Ovary (tissue), 9 donors: ENCODE results near the gene ANKRD29. TPM values are rescaled to one million over a fixed set of nuclear protein-coding genes. Genes with fewer than 3 reads are reported as not detected.
A peak's percentile ranks its signal among the peaks of the same experiment; 100 is the strongest.
"Not testable (repeated sequence)": the region's sequence is repeated elsewhere in the genome, so short reads cannot be mapped to it uniquely, and the experiment has no call there.

Experiments
- DNase-seq, 5 donors: peaks; one replicate each; pipeline ENCODE4 v3.0.0-alpha.2; 2019 to 2020
- H3K27ac ChIP-seq, 2 donors: fragments of 200-600 bp; one replicate each; pipeline versions ENCODE4 v1.5.1 to v1.8.0; 2019 to 2022
- H3K27me3 ChIP-seq: fragments of 200-600 bp; one replicate; pipeline ENCODE4 v1.8.0; 2022
- H3K36me3 ChIP-seq: fragments of 200-600 bp; sonication (generic); one replicate; pipeline ENCODE4 v1.5.1; 2019
- H3K4me1 ChIP-seq: one replicate; pipeline ENCODE4 v1.8.1; 2013; ENCODE audit warnings: mild to moderate bottlenecking, moderate library complexity; ENCODE audit not compliant: insufficient read depth
- H3K4me3 ChIP-seq: fragments of 200-600 bp; sonication (generic); one replicate; pipeline ENCODE4 v1.5.1; 2017
- H3K9me3 ChIP-seq, 2 donors: fragments of 200-600 bp in 1 of 2; sonication (generic) in 1 of 2; one replicate each; pipeline versions ENCODE4 v1.5.1 to v1.8.1; 2013 to 2019; ENCODE audit warnings: mild to moderate bottlenecking in 1 of 2, moderate library complexity in 1 of 2
- EP300 ChIP-seq: sonication (generic); formaldehyde crosslinking; IDR thresholded peaks from one replicate; pipeline ENCODE4 v1.6.1; 2017; ENCODE audit warnings: antibody characterized with exemption
- POLR2A ChIP-seq: fragments of 450-650 bp; IDR thresholded peaks from one replicate; pipeline ENCODE4 v1.6.1; 2017; ENCODE audit warnings: antibody characterized with exemption, mild to moderate bottlenecking, moderate library complexity
- WGBS, 3 donors: extraction: QIAGEN DNeasy Blood & Tissue Kit in 1 of 3; methylation state at CpG; one replicate each; pipeline versions ENCODE4 v1.1.5 to v1.1.7; 2013 to 2017; 5-methylcytosine and 5-hydroxymethylcytosine counted together
- intact Hi-C, 4 donors: fragments of 100-400 bp; cut with DNase I; formaldehyde crosslinking; loops; one replicate each; pipeline versions ENCODE4 v1.11.0 to v1.15.1; 2022 to 2023
- polyA plus RNA-seq, 2 donors: library from polyadenylated mRNA; stranded (reverse); fragments of 200-250 nt in 1 of 2; fragments of 350-450 nt in 1 of 2; fragmentation: Illumina TruSeq in 1 of 2; extraction: RNeasy Lipid Tissue Mini Kit (QIAGEN cat#74804) in 1 of 2; gene quantifications; one replicate each; pipeline ENCODE4 v1.2.3, GENCODE V29; 2013 to 2014
- total RNA-seq, 7 donors: library from RNA; depleted of rRNA in 2 of 7; stranded (reverse); fragments of >200 nt in 2 of 7; fragmentation: NEBNext Ultra II Directional in 3 of 7; extraction: Animal tissue kit (Norgen Biotek cat#: 25700) in 3 of 7; gene quantifications; one replicate each; pipeline versions ENCODE4 v1.1.0 to v1.2.4, GENCODE V29; 2016 to 2023
- TF ChIP-seq, protein P1 (sequence below), 3 donors: fragments of 450-650 bp in 2 of 3; fragments of 200-600 bp in 1 of 3; IDR thresholded peaks; one replicate each; pipeline versions ENCODE4 v1.5.1 to v1.8.0; 2016 to 2022; ENCODE audit warnings: antibody characterized with exemption in 3 of 3, mild to moderate bottlenecking in 1 of 3
- donor health status: DM: no; HTN: no; CAD: no; lungs with moderate emphysema.
- donor health status: DM: no; HTN: no; CAD: no.
- donor health status: Bipolar disorder and iron deficiency.
- donor health status: DM: yes; HTN: yes; CAD: no.
- donor health status: DM: no; HTN: no; CAD: no.
- donor health status: DM: yes; HTN: yes; CAD: no.

The ANKRD29 gene
- total and polyA plus RNA-seq, 9 donors = 14.6 to 25.7 (median 17.6) TPM

DNA sequence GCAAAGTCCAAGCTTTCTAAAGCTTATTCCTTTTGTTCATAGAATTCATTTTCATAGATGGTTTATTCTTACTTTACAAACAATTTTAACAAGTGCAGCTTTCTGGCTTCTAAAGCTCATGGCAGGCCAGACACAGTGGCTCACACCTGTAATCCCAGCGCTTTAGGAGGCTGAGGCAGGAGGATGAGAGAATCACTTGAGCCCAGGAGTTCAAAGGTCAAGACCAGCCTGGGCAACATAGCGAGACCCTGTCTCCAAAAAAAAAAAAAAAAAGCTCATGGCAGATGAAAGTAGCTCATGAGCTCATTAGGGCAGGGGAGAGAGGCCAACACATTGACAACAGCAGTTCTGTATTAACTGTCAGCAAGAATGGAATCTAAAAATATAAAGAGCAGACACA is 48.3 kb downstream of the ANKRD29 start:
- Histone ChIP-seq H3K27me3 (no peaks in the 10 kb centered on the region), H3K4me1 (peaks cover 11% of the 10 kb centered on the region), H3K36me3 (no peaks in the 10 kb centered on the region), H3K4me3 (no peak overlapping the region), H3K9me3 (no peaks in the 10 kb centered on the region), H3K27ac (peak overlapping the region in 1 of 2 donors; percentile 42)
- no peak for DNase-seq
- intact Hi-C loops = no loop called here
- WGBS, 3 donors = 60 to 70% (median 64%) methylated on average over 2 of the region's 2 CpGs
- no peak for TF ChIP-seq EP300
- no peak for TF ChIP-seq POLR2A
- TF ChIP-seq, protein P1, sequence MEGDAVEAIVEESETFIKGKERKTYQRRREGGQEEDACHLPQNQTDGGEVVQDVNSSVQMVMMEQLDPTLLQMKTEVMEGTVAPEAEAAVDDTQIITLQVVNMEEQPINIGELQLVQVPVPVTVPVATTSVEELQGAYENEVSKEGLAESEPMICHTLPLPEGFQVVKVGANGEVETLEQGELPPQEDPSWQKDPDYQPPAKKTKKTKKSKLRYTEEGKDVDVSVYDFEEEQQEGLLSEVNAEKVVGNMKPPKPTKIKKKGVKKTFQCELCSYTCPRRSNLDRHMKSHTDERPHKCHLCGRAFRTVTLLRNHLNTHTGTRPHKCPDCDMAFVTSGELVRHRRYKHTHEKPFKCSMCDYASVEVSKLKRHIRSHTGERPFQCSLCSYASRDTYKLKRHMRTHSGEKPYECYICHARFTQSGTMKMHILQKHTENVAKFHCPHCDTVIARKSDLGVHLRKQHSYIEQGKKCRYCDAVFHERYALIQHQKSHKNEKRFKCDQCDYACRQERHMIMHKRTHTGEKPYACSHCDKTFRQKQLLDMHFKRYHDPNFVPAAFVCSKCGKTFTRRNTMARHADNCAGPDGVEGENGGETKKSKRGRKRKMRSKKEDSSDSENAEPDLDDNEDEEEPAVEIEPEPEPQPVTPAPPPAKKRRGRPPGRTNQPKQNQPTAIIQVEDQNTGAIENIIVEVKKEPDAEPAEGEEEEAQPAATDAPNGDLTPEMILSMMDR (IDR thresholded peaks at IDR 0.05) = no peak

DNA sequence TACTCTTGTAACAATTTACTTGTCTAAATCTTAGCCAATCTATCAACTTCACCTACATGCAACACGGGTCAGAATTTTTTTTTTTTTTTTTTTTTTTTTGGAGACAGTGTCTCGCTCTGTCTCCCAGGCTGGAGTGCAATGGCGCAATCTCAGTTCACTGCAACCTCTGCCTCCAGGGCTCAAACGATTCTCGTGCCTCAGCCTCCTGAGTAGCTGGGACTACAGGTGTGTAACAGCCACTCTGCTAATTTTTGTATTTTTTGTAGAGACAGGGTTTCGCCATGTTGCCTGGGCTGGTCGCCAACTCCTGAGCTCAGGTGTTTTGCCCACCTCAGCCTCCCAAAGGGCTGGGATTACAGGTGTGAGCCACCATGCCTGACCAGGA is 49.6 kb downstream of the ANKRD29 start:
- H3K36me3 ChIP-seq, intact Hi-C loops, H3K27me3 ChIP-seq, H3K4me3 ChIP-seq, H3K9me3 ChIP-seq, H3K27ac ChIP-seq, DNase-seq, H3K4me1 ChIP-seq: not testable (repeated sequence)
- 87 to 92% (median 91%) methylated on average over 7 of the region's 7 CpGs for WGBS, 3 donors

DNA sequence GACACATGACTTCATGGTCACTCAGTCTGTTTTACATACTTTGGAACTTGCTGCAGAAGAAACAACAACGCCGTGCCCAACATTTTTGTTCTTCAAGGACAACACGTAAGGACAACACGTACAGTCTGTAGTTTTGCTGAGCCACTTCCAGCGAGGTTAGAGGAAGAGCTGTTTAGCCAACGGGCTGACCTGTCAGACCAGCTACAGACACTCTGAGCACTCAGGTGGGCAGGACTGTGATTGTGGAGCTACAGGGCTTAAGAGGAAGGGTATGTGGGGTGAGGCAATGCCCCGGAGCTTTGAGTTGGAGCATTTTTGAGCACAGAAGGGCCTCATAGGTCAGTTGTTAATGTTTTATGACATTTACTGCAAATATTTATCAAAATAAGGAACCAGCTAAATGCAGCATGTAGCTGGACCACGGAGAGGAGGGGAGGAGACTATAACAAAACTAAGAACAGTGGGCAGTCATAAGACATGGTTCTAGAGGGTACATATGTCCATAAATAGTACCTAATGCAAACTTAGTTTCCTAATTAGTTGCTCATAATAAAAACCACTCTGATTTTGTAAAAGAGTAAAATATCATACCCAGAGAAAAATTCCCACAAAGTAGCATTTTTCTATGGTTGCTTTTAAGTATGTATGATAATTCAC is 50.1 kb downstream of the ANKRD29 start:
- peak overlapping the region in 1 of 2 donors; percentile 26 for H3K27ac ChIP-seq
- WGBS, 3 donors = 11 to 44% (median 19%) methylated on average over 8 of the region's 8 CpGs
- H3K4me3 ChIP-seq = no peak overlapping the region
- H3K9me3 ChIP-seq = no peaks in the 10 kb centered on the region
- TF ChIP-seq EP300 (no peak), POLR2A (no peak)
- TF ChIP-seq, protein P1 (IDR thresholded peaks at IDR 0.05) = no peak
- intact Hi-C loops = no loop called here
- no peaks in the 10 kb centered on the region for H3K36me3 ChIP-seq
- H3K4me1 ChIP-seq = peaks cover 8% of the 10 kb centered on the region
- DNase-seq = no peak
- H3K27me3 ChIP-seq = no peaks in the 10 kb centered on the region

DNA sequence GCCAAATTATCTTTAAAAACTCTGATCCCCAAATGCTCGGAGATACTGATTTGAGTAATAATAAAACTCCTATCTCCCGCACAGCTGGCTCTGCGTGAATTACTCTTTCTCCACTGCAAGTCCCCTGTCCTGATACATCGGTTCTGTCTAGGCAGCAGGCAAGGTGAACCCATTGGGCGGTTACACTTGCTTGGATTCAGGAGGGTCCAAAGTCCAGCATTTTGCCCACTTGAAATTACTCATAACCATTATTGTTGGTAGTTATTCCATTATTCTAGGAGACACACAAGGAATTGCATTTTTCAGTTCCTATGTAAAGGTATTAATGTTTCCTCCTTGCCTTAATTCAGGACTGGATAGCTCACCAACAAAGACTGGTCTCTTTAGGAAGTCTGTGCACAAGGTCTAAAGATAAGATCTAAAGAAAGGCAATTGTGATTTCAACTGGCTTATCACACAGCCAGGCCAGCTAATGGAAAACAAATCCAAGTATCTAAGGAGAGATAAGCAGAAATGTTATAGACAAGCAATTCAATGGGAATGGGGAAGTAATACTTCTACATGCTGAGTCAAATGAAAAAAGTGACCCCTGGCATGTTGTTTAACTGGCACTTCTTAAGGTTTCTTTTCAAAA is 53.2 kb downstream of the ANKRD29 start:
- TF ChIP-seq POLR2A (no peak), EP300 (no peak)
- TF ChIP-seq, protein P1 (IDR thresholded peaks at IDR 0.05) = no peak
- DNase-seq = no peak
- intact Hi-C loops = no loop called here
- Histone ChIP-seq H3K27ac (no peak overlapping the region), H3K27me3 (no peaks in the 10 kb centered on the region), H3K4me1 (peaks cover 4% of the 10 kb centered on the region), H3K4me3 (no peak overlapping the region), H3K9me3 (no peaks in the 10 kb centered on the region), H3K36me3 (no peaks in the 10 kb centered on the region)
- 96 to 100% (median 98%) methylated on average over 5 of the region's 5 CpGs for WGBS, 3 donors

DNA sequence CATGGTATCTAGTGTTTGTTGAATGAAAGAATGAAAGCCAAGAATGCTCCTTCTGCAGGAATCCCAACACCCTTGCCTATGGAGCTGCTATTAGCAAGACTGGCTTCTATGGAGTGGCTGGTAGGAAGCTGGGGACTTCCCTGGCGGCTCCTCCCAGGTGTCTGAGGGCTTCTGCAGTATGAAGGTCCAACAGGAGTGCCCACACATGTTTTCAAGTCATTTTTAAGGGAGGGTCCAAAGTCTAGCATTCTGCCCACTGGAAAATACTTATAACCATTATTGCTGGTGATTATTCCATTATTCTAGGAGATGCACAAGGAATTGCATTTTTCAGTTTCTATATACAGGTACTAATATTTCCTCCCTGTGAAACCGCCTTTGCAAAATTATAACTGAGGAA is 54.5 kb downstream of the ANKRD29 start:
- DNase-seq = no peak
- no peak for TF ChIP-seq EP300
- TF ChIP-seq POLR2A = no peak
- TF ChIP-seq, protein P1 (IDR thresholded peaks at IDR 0.05) = no peak
- H3K36me3 ChIP-seq = no peaks in the 10 kb centered on the region
- 92 to 97% (median 93%) methylated on average over 2 of the region's 2 CpGs for WGBS, 3 donors
- H3K9me3 ChIP-seq = no peaks in the 10 kb centered on the region
- intact Hi-C loops = no loop called here
- peaks cover 3% of the 10 kb centered on the region for H3K4me1 ChIP-seq
- no peak overlapping the region for H3K4me3 ChIP-seq
- no peaks in the 10 kb centered on the region for H3K27me3 ChIP-seq
- no peak overlapping the region for H3K27ac ChIP-seq
